NCI-H460 (cell line): Measurements from ENCODE around the gene TCF25. TPM values are rescaled to one million over a fixed set of nuclear protein-coding genes. Genes with fewer than 3 reads are reported as not detected.
"Not testable (repeated sequence)": the region's sequence is repeated elsewhere in the genome, so short reads cannot be mapped to it uniquely, and the experiment has no call there.

ENCODE experiments used
- DNase-seq: peaks from one replicate; pipeline ENCODE4 v3.0.0-alpha.2; 2016; ENCODE audit warnings: low read depth; ENCODE audit errors: extremely low read depth
- total RNA-seq: library from RNA; depleted of rRNA; stranded (reverse); fragments of >200 nt; shearing (Covaris generic); gene quantifications from 2 replicates; pipeline ENCODE4 v1.2.3, GENCODE V29; 2014

Gene TCF25
- total RNA-seq, 1 experiment from 2014 or later, result 71.4 TPM

GRCh38 chr16:89871895-89872294, 1.5 kb upstream of the TCF25 start:
- no peak for DNase-seq

- DNase-seq, result peak; percentile 94
These were observed 739 bp downstream of the TCF25 start for GRCh38 chr16:89873972-89874689.

GRCh38 chr16:89879123-89879522, 5.7 kb downstream of the TCF25 start:
- DNase-seq, result not testable (repeated sequence)

GRCh38 chr16:89880477-89881367, 7.3 kb downstream of the TCF25 start:
- no peak for DNase-seq

- DNase-seq, result no peak
These were observed 8.0 kb downstream of the TCF25 start for GRCh38 chr16:89881368-89881730.

GRCh38 chr16:89883346-89884040, 10.1 kb downstream of the TCF25 start:
- no peak for DNase-seq

GRCh38 chr16:89884041-89884421, 10.6 kb downstream of the TCF25 start:
- DNase-seq, result no peak

GRCh38 chr16:89887243-89887642, 13.9 kb downstream of the TCF25 start:
- DNase-seq, result no peak

GRCh38 chr16:89890200-89890599, 16.8 kb downstream of the TCF25 start:
- DNase-seq, result no peak

- no peak for DNase-seq
These were observed 17.7 kb downstream of the TCF25 start for GRCh38 chr16:89890886-89891657.

- DNase-seq, result no peak
These were observed 18.8 kb downstream of the TCF25 start for GRCh38 chr16:89892055-89892630.

- no peak for DNase-seq
These were observed 19.2 kb downstream of the TCF25 start for GRCh38 chr16:89892635-89893034.

- DNase-seq, result no peak
These were observed 20.5 kb downstream of the TCF25 start for GRCh38 chr16:89893642-89894548.

GRCh38 chr16:89895482-89896250, 22.3 kb downstream of the TCF25 start:
- no peak for DNase-seq

- DNase-seq, result no peak
These were observed 23.8 kb downstream of the TCF25 start for GRCh38 chr16:89897204-89897603.

- DNase-seq, result no peak
These were observed 25.0 kb downstream of the TCF25 start for GRCh38 chr16:89898201-89898967.

- no peak for DNase-seq
These were observed 26.6 kb downstream of the TCF25 start for GRCh38 chr16:89899879-89900481.
